ENCODE measurements around the gene BDH1. TPM values are rescaled to one million over a fixed set of nuclear protein-coding genes. Genes with fewer than 3 reads are reported as not detected.
A peak's percentile ranks its signal among the peaks of the same experiment; 100 is the strongest.

BDH1 gene
- total RNA-seq, 2 donors from 2014 or later, result 4.0 to 48.3 TPM

DNA sequence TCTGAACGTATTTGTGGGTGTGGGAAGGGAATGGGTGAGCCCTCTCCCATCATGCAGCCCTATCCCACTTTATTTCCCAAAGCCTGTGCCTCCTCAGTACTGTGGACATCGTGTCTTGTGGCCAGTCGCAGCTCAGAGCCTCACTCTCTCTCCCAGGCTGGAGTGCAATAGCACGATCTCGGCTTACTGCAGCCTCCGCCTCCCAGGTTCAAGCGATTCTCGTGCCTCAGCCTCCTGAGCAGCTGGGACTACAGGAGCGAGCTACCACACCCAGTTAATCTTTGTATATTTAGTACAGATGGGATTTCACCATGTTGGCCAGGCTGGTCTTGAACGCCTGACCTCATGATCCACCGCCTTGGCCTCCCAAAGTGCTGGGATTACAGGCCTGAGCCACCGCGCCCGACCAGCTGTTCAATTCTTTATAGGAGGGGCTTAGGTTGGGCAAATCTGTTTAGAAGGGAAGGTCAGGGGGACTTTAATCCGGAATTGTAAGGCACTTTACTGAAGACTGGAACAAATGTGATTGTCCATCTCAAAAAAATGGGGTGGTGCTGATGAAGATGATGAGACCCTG lies 42.7 kb upstream of the BDH1 start:
- TF ChIP-seq, protein P1, sequence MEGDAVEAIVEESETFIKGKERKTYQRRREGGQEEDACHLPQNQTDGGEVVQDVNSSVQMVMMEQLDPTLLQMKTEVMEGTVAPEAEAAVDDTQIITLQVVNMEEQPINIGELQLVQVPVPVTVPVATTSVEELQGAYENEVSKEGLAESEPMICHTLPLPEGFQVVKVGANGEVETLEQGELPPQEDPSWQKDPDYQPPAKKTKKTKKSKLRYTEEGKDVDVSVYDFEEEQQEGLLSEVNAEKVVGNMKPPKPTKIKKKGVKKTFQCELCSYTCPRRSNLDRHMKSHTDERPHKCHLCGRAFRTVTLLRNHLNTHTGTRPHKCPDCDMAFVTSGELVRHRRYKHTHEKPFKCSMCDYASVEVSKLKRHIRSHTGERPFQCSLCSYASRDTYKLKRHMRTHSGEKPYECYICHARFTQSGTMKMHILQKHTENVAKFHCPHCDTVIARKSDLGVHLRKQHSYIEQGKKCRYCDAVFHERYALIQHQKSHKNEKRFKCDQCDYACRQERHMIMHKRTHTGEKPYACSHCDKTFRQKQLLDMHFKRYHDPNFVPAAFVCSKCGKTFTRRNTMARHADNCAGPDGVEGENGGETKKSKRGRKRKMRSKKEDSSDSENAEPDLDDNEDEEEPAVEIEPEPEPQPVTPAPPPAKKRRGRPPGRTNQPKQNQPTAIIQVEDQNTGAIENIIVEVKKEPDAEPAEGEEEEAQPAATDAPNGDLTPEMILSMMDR (IDR thresholded peaks at IDR 0.05), result no peak
- Histone ChIP-seq H3K4me1 (peaks cover 0 to 10% of the 10 kb centered on the region in 2 donors), H3K36me3 (no peaks in the 10 kb centered on the region), H3K27ac (no peak overlapping the region), H3K27me3 (no peaks in the 10 kb centered on the region), H3K9me3 (no peaks in the 10 kb centered on the region), H3K4me3 (no peak overlapping the region)
- DNase-seq (ENCODE audit: low spot score), result no peak

DNA sequence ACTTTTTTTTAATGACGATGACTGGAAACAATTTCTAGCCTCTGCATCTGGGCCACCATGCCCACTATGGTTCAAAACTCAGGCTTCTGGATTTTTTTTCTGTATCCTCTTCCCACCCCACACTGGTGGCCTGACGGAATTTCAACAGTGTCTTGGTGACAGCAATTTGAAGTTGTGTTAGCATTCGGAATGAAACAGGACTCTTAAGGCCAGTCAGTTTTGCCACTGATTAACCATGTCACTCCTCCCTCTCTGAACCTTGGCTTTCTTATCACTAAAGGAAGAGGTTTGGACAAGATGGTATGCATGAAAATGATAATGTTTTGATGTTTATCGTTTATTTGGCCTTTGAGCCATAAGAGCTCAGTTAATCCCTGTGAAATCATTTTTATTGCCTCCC lies 41.6 kb upstream of the BDH1 start:
- H3K27me3 ChIP-seq, result no peaks in the 10 kb centered on the region
- DNase-seq (ENCODE audit: low spot score), result peak; percentile 21
- H3K36me3 ChIP-seq, result no peaks in the 10 kb centered on the region
- H3K27ac ChIP-seq, result no peak overlapping the region
- peaks cover 0 to 10% of the 10 kb centered on the region in 2 donors for H3K4me1 ChIP-seq
- H3K9me3 ChIP-seq, result no peaks in the 10 kb centered on the region
- TF ChIP-seq, protein P1 (IDR thresholded peaks at IDR 0.05), result no peak
- H3K4me3 ChIP-seq, result no peak overlapping the region

DNA sequence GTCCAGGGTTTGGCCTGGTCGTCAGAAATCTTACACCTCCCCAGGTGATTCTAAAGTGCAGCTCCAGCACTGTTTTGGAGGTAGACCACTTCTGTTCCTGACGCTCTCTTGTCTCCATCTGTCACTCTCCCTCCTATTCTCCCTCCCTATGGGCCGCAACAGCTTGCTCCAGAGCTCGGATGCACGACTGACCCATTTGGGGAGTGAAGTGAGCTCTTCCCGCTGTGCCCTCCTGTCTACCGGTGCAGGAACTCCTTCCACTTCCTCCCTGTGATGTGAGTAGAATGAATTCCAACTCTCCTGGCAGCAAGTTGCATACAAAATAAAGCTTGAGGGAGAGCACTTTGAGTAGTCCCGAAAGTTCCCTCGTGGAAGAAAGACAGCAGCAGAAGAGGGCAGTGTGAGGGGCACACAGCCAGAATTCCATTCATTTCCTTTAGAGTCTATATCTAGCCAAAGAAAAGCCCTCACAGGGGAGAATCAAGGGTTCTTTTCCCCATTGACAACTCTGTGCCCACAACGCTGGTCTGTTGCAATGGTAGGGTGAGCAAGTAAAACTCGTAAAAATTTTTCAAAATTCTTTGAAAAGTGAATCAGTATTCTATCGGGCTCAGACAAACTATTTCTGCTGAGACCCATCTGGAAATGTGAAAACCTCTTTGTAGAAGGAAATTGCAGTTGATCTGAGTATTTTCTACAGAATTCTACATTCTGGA lies 39.9 kb upstream of the BDH1 start:
- peak; percentile 26 for DNase-seq (ENCODE audit: low spot score)
- H3K4me3 ChIP-seq, result no peak overlapping the region
- peaks cover 0 to 10% of the 10 kb centered on the region in 2 donors for H3K4me1 ChIP-seq
- H3K9me3 ChIP-seq, result no peaks in the 10 kb centered on the region
- H3K27ac ChIP-seq, result no peak overlapping the region
- H3K36me3 ChIP-seq, result no peaks in the 10 kb centered on the region
- TF ChIP-seq, protein P1 (IDR thresholded peaks at IDR 0.05), result no peak
- H3K27me3 ChIP-seq, result no peaks in the 10 kb centered on the region

- no peak overlapping the region for H3K27ac ChIP-seq
- TF ChIP-seq, protein P1 (IDR thresholded peaks at IDR 0.05), result no peak
- no peak overlapping the region for H3K4me3 ChIP-seq
- no peaks in the 10 kb centered on the region for H3K27me3 ChIP-seq
- H3K9me3 ChIP-seq, result no peaks in the 10 kb centered on the region
- H3K4me1 ChIP-seq, result no peaks in the 10 kb centered on the region
- DNase-seq (ENCODE audit: low spot score), result no peak
- no peaks in the 10 kb centered on the region for H3K36me3 ChIP-seq
These were observed 37.2 kb upstream of the BDH1 start for GRCh38 chr3:197593046-197593380.

DNA sequence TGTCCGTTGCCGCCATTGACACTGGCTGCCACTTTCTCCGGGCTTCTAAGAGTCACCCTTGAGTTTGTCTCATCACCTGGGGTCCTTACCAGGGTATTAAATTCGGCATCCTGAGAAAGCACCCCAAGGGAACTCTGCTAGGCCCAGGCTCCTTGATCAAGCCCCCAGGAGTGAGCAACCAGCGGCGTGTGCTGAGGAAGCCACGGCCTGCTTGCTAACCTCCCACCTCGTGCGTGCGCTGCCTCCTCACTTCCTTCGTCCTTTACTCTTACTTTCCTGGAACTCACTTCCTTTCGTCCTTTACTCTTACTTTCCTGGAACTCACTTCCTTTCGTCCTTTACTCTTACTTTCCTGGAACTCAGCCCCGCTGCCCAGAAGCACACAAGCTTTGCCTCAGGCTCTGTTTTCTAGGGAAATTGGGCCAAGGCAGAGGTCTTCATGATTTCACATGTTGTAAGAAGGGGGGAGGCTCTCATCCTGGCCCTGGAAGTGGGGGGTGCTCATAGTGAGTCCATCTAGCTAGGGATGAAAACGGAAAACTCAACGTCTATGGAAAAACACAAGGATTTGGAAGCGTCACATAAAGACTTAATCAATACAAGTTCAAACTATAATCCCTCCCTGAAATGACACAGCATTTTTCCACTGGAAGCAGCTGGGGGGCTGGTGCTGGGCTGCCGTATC lies 36.7 kb upstream of the BDH1 start:
- TF ChIP-seq, protein P1 (IDR thresholded peaks at IDR 0.05), result no peak
- no peaks in the 10 kb centered on the region for H3K36me3 ChIP-seq
- DNase-seq (ENCODE audit: low spot score), result peak; percentile 26
- no peak overlapping the region for H3K27ac ChIP-seq
- no peak overlapping the region for H3K4me3 ChIP-seq
- no peaks in the 10 kb centered on the region for H3K4me1 ChIP-seq
- no peaks in the 10 kb centered on the region for H3K9me3 ChIP-seq
- H3K27me3 ChIP-seq, result no peaks in the 10 kb centered on the region

Measured in right atrium auricular region (tissue), 2 donors.